HG03520 (cell line): ENCODE results near the gene RND3.
A peak's percentile ranks its signal among the peaks of the same experiment; 100 is the strongest.

Experiments
- ATAC-seq: cut with Tn5 transposase; IDR thresholded peaks from one replicate; pipeline ENCODE4 v1.9.1; 2021; ENCODE audit warnings: mild to moderate bottlenecking, moderate library complexity; ENCODE audit not compliant: unreplicated experiment

The RND3 gene

GRCh38 chr2:150487537-150488429 lies at the start of gene RND3:
Gene RND3 (minus strand): TSS chr2:150487667. CDS start chr2:150487417, 250 bp downstream.
- peak; percentile 61 for ATAC-seq

GRCh38 chr2:150535176-150535575 lies 47.7 kb upstream of the RND3 start:
- ATAC-seq, result no peak

- ATAC-seq, result no peak
Observed at GRCh38 chr2:150532879-150533278, 45.4 kb upstream of the RND3 start.

- ATAC-seq, result no peak
Observed at GRCh38 chr2:150532020-150532419, 44.6 kb upstream of the RND3 start.

- ATAC-seq, result no peak
Observed at GRCh38 chr2:150531591-150531990, 44.1 kb upstream of the RND3 start.

- ATAC-seq, result no peak
Observed at GRCh38 chr2:150530168-150530567, 42.7 kb upstream of the RND3 start.

- peak; percentile 95 for ATAC-seq
Observed at GRCh38 chr2:150528861-150529801, 41.7 kb upstream of the RND3 start.

GRCh38 chr2:150526827-150527226 lies 39.4 kb upstream of the RND3 start:
- ATAC-seq, result no peak

GRCh38 chr2:150526006-150526405 lies 38.5 kb upstream of the RND3 start:
- ATAC-seq, result no peak

- ATAC-seq, result no peak
Observed at GRCh38 chr2:150522269-150522668, 34.8 kb upstream of the RND3 start.

- no peak for ATAC-seq
Observed at GRCh38 chr2:150520887-150521664, 33.6 kb upstream of the RND3 start.

- ATAC-seq, result no peak
Observed at GRCh38 chr2:150520033-150520432, 32.6 kb upstream of the RND3 start.

GRCh38 chr2:150517951-150518680 lies 30.6 kb upstream of the RND3 start:
- ATAC-seq, result no peak

- ATAC-seq, result no peak
Observed at GRCh38 chr2:150513647-150514046, 26.2 kb upstream of the RND3 start.

GRCh38 chr2:150508497-150509137 lies 21.1 kb upstream of the RND3 start:
- no peak for ATAC-seq

- ATAC-seq, result no peak
Observed at GRCh38 chr2:150507071-150507470, 19.6 kb upstream of the RND3 start.

- no peak for ATAC-seq
Observed at GRCh38 chr2:150505178-150505577, 17.7 kb upstream of the RND3 start.

- no peak for ATAC-seq
Observed at GRCh38 chr2:150495993-150496627, 8.6 kb upstream of the RND3 start.

GRCh38 chr2:150495001-150495400 lies 7.5 kb upstream of the RND3 start:
- ATAC-seq, result no peak
